ENCODE measurements around the gene IDH3G.

GRCh38 chrX:153820601-153821000 is 26.4 kb upstream of the IDH3G start:
- TF ChIP-seq CTCF (IDR thresholded peaks at IDR 0.05) = no peak
- TF ChIP-seq EZH2 (IDR thresholded peaks at IDR 0.05) = no peak

Measured in neural progenitor cell (in vitro differentiated cells).